ENCODE results near the gene ADH1B.
"Not testable (repeated sequence)": the region's sequence is repeated elsewhere in the genome, so short reads cannot be mapped to it uniquely, and the experiment has no call there.

ADH1B gene

DNA sequence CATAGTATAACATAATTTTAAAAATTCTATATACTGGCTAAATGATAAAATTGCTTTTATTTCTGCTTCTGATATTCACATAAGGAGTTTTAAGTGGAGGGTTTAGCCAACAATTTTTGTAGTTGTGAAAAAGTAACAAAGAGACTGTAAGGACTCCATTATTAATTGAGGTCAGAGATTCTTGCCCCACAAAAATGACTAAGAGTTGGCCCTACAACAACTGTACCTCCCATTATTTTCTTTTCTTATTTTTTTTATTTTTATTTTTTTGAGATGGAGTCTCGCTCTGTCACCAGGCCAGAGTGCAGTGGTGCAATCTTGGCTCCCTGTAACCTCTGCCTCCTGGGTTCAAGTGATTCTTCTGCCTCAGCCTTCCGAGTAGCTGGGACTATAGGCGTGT lies 9.4 kb upstream of the ADH1B start:
- TF ChIP-seq, protein P1, sequence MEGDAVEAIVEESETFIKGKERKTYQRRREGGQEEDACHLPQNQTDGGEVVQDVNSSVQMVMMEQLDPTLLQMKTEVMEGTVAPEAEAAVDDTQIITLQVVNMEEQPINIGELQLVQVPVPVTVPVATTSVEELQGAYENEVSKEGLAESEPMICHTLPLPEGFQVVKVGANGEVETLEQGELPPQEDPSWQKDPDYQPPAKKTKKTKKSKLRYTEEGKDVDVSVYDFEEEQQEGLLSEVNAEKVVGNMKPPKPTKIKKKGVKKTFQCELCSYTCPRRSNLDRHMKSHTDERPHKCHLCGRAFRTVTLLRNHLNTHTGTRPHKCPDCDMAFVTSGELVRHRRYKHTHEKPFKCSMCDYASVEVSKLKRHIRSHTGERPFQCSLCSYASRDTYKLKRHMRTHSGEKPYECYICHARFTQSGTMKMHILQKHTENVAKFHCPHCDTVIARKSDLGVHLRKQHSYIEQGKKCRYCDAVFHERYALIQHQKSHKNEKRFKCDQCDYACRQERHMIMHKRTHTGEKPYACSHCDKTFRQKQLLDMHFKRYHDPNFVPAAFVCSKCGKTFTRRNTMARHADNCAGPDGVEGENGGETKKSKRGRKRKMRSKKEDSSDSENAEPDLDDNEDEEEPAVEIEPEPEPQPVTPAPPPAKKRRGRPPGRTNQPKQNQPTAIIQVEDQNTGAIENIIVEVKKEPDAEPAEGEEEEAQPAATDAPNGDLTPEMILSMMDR (IDR thresholded peaks at IDR 0.05; ENCODE audit: low read depth, low read length) = no peak

DNA sequence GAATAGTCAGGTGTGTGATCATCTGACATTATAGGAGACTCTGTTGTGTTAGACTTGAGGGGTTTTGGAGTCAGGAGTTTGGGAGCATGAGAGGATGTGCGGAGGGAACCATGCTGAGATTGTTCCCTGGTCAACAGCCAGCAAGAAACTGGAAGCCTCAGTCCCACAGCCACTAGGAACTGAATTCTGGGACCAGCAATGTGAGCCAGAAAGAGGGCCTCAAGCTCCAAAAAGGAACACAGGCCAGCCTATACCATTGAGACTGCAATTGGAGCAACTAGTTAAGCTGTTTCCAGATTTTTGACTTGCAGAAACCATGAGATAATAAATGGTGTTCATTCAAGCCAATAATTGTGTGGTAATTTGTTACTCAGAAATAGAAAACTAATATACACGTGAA lies 8.7 kb upstream of the ADH1B start:
- no peaks in the 10 kb centered on the region for H3K36me3 ChIP-seq
- no peak overlapping the region for H3K4me3 ChIP-seq (ENCODE audit: low read depth, low read length)
- H3K9me3 ChIP-seq (ENCODE audit: severe bottlenecking) = no peaks in the 10 kb centered on the region
- H3K27me3 ChIP-seq (ENCODE audit: insufficient read depth, low read depth, severe bottlenecking) = no peaks in the 10 kb centered on the region
- TF ChIP-seq, protein P1 (IDR thresholded peaks at IDR 0.05; ENCODE audit: low read depth, low read length) = no peak
- no peak for DNase-seq
- no peak overlapping the region for H3K27ac ChIP-seq

More for the DNA sequence above, 9.4 kb upstream of the ADH1B start:
- Histone ChIP-seq H3K36me3 (no peaks in the 10 kb centered on the region), H3K27ac (no peak overlapping the region), H3K27me3 (ENCODE audit: insufficient read depth, low read depth, severe bottlenecking) (no peaks in the 10 kb centered on the region), H3K4me3 (ENCODE audit: low read depth, low read length) (no peak overlapping the region), H3K9me3 (ENCODE audit: severe bottlenecking) (no peaks in the 10 kb centered on the region)
- DNase-seq = no peak

DNA sequence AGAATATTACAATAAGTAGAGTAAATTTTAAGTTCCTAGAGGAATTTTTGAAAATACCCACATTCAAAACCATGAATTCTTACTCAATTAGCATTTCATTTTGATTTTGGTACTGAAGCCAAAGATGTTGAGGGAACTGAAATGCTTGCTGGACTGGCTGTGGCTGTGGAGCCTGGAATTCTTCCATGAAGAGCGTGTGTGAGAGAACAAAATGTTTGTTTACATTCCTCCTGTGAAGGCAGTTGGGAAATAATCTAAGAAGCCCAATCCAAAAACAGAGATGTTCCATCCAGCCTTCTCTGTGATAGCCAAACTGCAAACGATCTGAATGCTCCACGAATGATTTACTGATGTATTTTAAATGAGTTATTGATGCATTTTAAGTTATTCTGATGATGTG lies 3.8 kb upstream of the ADH1B start:
- no peak for DNase-seq
- Histone ChIP-seq H3K27ac (no peak overlapping the region), H3K27me3 (ENCODE audit: insufficient read depth, low read depth, severe bottlenecking) (no peaks in the 10 kb centered on the region), H3K4me3 (ENCODE audit: low read depth, low read length) (no peak overlapping the region), H3K9me3 (ENCODE audit: severe bottlenecking) (no peaks in the 10 kb centered on the region), H3K36me3 (no peaks in the 10 kb centered on the region)
- TF ChIP-seq, protein P1 (IDR thresholded peaks at IDR 0.05; ENCODE audit: low read depth, low read length) = no peak

DNA sequence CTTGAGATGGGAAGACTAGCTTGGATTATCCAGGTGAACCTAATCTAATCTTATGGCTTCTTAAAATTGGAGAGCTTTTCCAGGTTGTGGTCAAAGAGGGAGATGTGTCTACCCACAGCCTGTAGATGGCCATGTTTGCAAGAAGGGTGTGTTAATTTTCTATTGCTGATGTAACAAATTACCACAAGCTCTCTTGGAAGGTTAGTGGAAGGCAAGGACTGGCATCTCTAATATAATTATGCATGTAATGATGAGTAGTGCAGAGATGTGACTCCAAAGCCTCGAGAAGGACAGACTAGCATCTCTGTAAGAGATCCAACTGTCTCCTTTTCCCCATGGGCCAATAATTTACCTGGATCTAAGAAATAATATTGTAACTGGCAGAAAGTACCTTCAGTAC lies 3.2 kb upstream of the ADH1B start:
- H3K36me3 ChIP-seq = no peaks in the 10 kb centered on the region
- TF ChIP-seq, protein P1 (IDR thresholded peaks at IDR 0.05; ENCODE audit: low read depth, low read length) = no peak
- no peak for DNase-seq
- H3K27ac ChIP-seq = no peak overlapping the region
- no peaks in the 10 kb centered on the region for H3K27me3 ChIP-seq (ENCODE audit: insufficient read depth, low read depth, severe bottlenecking)
- no peak overlapping the region for H3K4me3 ChIP-seq (ENCODE audit: low read depth, low read length)
- no peaks in the 10 kb centered on the region for H3K9me3 ChIP-seq (ENCODE audit: severe bottlenecking)

DNA sequence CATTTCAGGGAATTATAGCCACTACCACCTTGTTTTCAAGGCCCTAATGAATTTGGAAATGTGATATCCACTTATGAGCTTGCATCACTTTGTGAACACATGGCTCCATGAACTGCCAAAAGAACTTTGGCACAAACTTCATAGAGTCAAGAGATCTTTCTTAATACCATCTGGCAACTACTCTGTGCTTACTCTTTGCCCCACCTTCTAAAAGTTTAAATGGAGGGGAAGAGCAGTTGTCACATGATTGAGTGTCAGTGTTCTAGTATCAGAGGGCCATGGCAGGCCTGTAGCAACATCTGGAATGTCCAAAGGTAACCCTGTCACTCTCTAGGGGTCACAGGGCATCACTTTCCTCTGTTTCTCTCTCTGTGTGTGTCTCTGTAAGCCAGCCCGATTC lies 2.6 kb upstream of the ADH1B start:
- H3K27me3 ChIP-seq (ENCODE audit: insufficient read depth, low read depth, severe bottlenecking) = no peaks in the 10 kb centered on the region
- H3K27ac ChIP-seq = no peak overlapping the region
- no peaks in the 10 kb centered on the region for H3K9me3 ChIP-seq (ENCODE audit: severe bottlenecking)
- no peak overlapping the region for H3K4me3 ChIP-seq (ENCODE audit: low read depth, low read length)
- TF ChIP-seq, protein P1 (IDR thresholded peaks at IDR 0.05; ENCODE audit: low read depth, low read length) = no peak
- DNase-seq = no peak
- no peaks in the 10 kb centered on the region for H3K36me3 ChIP-seq

DNA sequence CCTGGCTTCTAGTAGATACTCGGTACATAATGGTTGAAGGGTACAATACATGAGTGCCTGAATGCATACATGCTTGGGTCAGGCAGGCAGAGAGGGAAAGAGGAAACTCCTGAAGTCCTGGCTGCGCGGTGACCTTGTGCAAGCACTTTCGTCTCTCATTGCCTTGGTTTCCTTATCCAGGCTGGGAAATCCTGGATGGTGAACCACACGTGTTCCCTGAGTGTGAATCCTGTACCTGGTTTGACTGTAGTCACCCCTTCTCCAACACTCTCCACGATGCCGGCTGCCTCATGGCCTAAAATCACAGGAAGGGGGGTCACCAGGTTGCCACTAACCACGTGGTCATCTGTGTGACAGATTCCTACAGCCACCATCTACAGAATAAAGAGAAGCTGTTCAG lies 3.4 kb downstream of the ADH1B start:
- H3K27me3 ChIP-seq (ENCODE audit: insufficient read depth, low read depth, severe bottlenecking); H3K27ac ChIP-seq; H3K9me3 ChIP-seq (ENCODE audit: severe bottlenecking); H3K36me3 ChIP-seq; H3K4me3 ChIP-seq (ENCODE audit: low read depth, low read length); DNase-seq: not testable (repeated sequence)

Measured in WERI-Rb-1 (cell line).